ENCODE measurements around the gene CFAP20DC. TPM values are rescaled to one million over a fixed set of nuclear protein-coding genes. Genes with fewer than 3 reads are reported as not detected.

Gene CFAP20DC
- total and polyA plus RNA-seq, 2 of the 8 experiments (the other 6 are each of a cell fraction or from before 2014, with no cell fraction given): 2.2 to 2.8 TPM

GRCh38 chr3:58988041-58988440 lies 61.8 kb downstream of the CFAP20DC start:
- WGBS, 2 experiments (ENCODE audit: extremely low coverage in 1 of 2, insufficient coverage in 1 of 2, insufficient read length in 1 of 2, insufficient replicate concordance in 2 of 2, low coverage in 1 of 2, low lambda C conversion rate in 2 of 2, missing lambda C conversion rate in 1 of 2): 81% methylated on average over 3 of the region's 3 CpGs; no CpG with 5 or more reads in 1 of the 2 experiments

More at GRCh38 chr3:58988041-58988440, 61.8 kb downstream of the CFAP20DC start:
- H3K56ac ChIP-seq (replicated peaks; ENCODE audit: insufficient read length, low read depth, low read length): no peak overlapping the region
- no peak overlapping the region for H3K9ac ChIP-seq (replicated peaks in 1 of 4; ENCODE audit: extremely low read depth in 1 of 4, low read depth in 3 of 4, low read length in 3 of 4)
- no peaks in the 10 kb centered on the region for H3K4me1 ChIP-seq (replicated peaks in 1 of 4; ENCODE audit: control insufficient read depth in 3 of 4, insufficient read depth in 4 of 4, low read length in 3 of 4)
- H3K14ac ChIP-seq (ENCODE audit: insufficient read length): no peak overlapping the region
- TF ChIP-seq JUND (IDR thresholded peaks at IDR 0.05; ENCODE audit: low read length): no peak
- TF ChIP-seq TAF1 (IDR thresholded peaks at IDR 0.05; ENCODE audit: low read depth, low read length): no peak
- TF ChIP-seq GTF2F1 (IDR thresholded peaks at IDR 0.05; ENCODE audit: borderline replicate concordance, low read depth, low read length): no peak
- no peak for TF ChIP-seq BACH1 (IDR thresholded peaks at IDR 0.05; ENCODE audit: low read length)
- TF ChIP-seq SRF (IDR thresholded peaks at IDR 0.05; ENCODE audit: low read depth, low read length): no peak
- no peak for TF ChIP-seq MAFK (IDR thresholded peaks at IDR 0.05; ENCODE audit: low read depth, low read length)
- no peak for TF ChIP-seq POU5F1 (IDR thresholded peaks at IDR 0.05; ENCODE audit: low read depth, low read length)
- TF ChIP-seq KDM4A (IDR thresholded peaks at IDR 0.05; ENCODE audit: low read depth, low read length, severe bottlenecking): no peak
- no peak for TF ChIP-seq SUZ12 (IDR thresholded peaks at IDR 0.05; ENCODE audit: low read length)
- TF ChIP-seq ZNF274 (IDR thresholded peaks at IDR 0.05; ENCODE audit: borderline replicate concordance, extremely low read depth, low read length): no peak
- TF ChIP-seq EGR1 (IDR thresholded peaks at IDR 0.05; ENCODE audit: borderline replicate concordance, low read depth, low read length): no peak
- TF ChIP-seq SAP30 (IDR thresholded peaks at IDR 0.05; ENCODE audit: insufficient read depth, insufficient replicate concordance, low read length): no peak
- no peaks in the 10 kb centered on the region for H4K20me1 ChIP-seq (replicated peaks in 1 of 2; ENCODE audit: control insufficient read depth in 1 of 2, insufficient read depth in 2 of 2, low read length in 2 of 2)
- H4K5ac ChIP-seq (ENCODE audit: insufficient read length, low read depth, low read length): no peak overlapping the region
- ChIA-PET CTCF (ENCODE audit: partially characterized antibody) (interaction anchor here (0.7 kb wide), 1 partner anchor 10 kb away, joined by 3 read pairs; no protein-coding TSS in a partner anchor), POLR2A (ENCODE audit: partially characterized antibody) (no interaction called here)
- H3K18ac ChIP-seq (ENCODE audit: extremely low read depth, low read length): no peak overlapping the region
- no peak overlapping the region for H3K4me3 ChIP-seq (ENCODE audit: extremely low read depth in 1 of 4, insufficient read depth in 2 of 4, low read depth in 3 of 4, low read length in 4 of 4)
- H4K8ac ChIP-seq (ENCODE audit: extremely low read depth, insufficient read depth, low read length): no peak overlapping the region
- no peaks in the 10 kb centered on the region for H3K23me2 ChIP-seq (ENCODE audit: low read depth, low read length)
- no peak overlapping the region for H3K27ac ChIP-seq (ENCODE audit: low read depth, low read length)
- no peak overlapping the region for H2BK20ac ChIP-seq (ENCODE audit: low read length)
- no peak overlapping the region for H2BK12ac ChIP-seq (ENCODE audit: low read depth, low read length)
- H3K79me2 ChIP-seq (ENCODE audit: control insufficient read depth in 1 of 2, insufficient read depth in 2 of 2, low read length in 2 of 2): no peaks in the 10 kb centered on the region
- no peak overlapping the region for H2AK5ac ChIP-seq (ENCODE audit: low read depth, low read length)
- no peak overlapping the region for H3K4me2 ChIP-seq (ENCODE audit: insufficient read depth in 1 of 2, low read depth in 2 of 2, low read length in 2 of 2)
- H3K79me1 ChIP-seq (ENCODE audit: low read depth, low read length): no peaks in the 10 kb centered on the region
- no peak overlapping the region for H2BK5ac ChIP-seq (ENCODE audit: low read depth, low read length)
- DNase-seq (ENCODE audit: low read depth in 1 of 2, low spot score in 2 of 2) (no peak), FAIRE-seq (no peak)
- H2BK120ac ChIP-seq (replicated peaks; ENCODE audit: low read depth, low read length): no peak overlapping the region
- H2AFZ ChIP-seq (ENCODE audit: low read length): no peak overlapping the region
- no peak overlapping the region for H4K91ac ChIP-seq (replicated peaks; ENCODE audit: insufficient read length, low read length)
- H3K4ac ChIP-seq (replicated peaks; ENCODE audit: insufficient read length, low read depth, low read length): no peak overlapping the region
- H3K9me3 ChIP-seq (ENCODE audit: insufficient read depth in 2 of 2, low read depth in 1 of 2, low read length in 1 of 2): no peaks in the 10 kb centered on the region
- no peak overlapping the region for H3K23ac ChIP-seq (ENCODE audit: insufficient read length)
- no peaks in the 10 kb centered on the region for H3K27me3 ChIP-seq (replicated peaks in 1 of 4; ENCODE audit: control insufficient read depth in 3 of 4, extremely low read depth in 1 of 4, insufficient read depth in 3 of 4, low read length in 3 of 4)
- no peak overlapping the region for H2BK15ac ChIP-seq (ENCODE audit: low read length)
- no peaks in the 10 kb centered on the region for H3K36me3 ChIP-seq (ENCODE audit: control insufficient read depth in 2 of 4, insufficient read depth in 4 of 4, low read length in 3 of 4)

Measured in H1 (cell line).